Stimulated activated CD4-positive, alpha-beta T cell treated with anti-CD3 and anti-CD28 coated beads, Interleukin-1b, Interleukin-23, amount 100 ng/mL, for 1 hour (primary cell): ENCODE measurements around the gene RELA.

Experiments used
- DNase-seq, 2 donors: peaks; one replicate each; pipeline ENCODE4 v3.0.0-alpha.2; 2020; ENCODE audit warnings: low read depth in 2 of 2

The RELA gene

DNA sequence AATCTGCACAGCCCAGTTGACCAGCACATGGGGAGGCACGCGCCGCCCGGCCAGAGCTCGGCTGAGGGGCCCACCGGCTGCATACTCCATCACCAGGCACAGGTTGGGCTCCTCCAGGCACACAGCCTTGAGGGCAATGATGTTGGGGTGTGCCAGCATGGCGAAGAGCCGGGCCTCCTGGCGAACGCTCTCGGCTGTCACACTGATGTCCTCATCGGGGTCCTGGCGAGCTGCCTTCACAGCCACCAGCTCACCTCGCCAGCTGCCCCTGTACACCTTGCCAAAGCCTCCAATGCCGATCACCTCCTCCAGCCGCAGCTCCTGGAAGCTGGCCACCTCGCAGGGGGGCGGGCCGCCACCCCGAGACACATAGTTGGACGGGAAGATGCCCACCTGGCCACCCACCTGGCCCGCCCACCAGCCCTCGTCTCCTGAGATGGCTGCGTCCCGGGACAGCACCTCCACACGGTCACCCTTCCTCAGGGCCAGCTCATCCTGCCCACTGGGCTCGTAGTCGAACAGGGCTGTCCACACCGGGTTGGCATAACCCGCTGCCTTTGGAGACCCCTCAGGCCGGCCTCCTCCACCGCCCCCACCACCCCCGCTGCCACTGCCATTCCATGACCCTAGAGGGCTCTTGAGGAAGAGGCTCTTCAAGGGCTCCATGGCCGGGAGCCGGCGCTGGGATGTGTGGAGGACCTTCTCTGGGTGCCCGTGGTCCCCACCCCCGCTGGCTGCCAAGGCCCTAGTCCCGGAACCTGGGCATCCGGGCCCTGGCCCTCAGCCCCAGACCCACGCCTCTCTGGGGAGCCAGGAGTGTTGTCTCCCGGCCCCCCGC, 49.4 kb downstream of the RELA start:
- no peak for DNase-seq

DNA sequence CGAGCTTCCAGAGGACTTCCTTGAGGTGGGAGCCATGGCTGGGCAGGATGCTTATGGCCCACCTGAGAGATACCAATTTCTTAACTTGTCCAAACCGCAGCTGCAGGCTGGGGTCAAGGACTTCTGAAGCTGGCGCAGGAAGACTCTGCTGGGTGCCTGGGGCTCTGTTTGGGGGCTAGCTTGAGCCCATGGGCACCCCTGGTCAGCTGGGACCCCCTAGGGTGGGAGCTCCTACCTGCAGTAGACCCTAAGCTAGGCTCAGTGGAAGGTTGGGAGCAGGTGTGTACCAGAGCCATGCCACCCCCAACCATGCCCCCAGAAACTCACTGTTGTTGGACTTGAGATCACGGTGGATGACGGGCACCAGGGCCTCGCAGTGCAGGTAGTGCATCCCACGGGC, 50.0 kb downstream of the RELA start:
- no peak for DNase-seq

DNA sequence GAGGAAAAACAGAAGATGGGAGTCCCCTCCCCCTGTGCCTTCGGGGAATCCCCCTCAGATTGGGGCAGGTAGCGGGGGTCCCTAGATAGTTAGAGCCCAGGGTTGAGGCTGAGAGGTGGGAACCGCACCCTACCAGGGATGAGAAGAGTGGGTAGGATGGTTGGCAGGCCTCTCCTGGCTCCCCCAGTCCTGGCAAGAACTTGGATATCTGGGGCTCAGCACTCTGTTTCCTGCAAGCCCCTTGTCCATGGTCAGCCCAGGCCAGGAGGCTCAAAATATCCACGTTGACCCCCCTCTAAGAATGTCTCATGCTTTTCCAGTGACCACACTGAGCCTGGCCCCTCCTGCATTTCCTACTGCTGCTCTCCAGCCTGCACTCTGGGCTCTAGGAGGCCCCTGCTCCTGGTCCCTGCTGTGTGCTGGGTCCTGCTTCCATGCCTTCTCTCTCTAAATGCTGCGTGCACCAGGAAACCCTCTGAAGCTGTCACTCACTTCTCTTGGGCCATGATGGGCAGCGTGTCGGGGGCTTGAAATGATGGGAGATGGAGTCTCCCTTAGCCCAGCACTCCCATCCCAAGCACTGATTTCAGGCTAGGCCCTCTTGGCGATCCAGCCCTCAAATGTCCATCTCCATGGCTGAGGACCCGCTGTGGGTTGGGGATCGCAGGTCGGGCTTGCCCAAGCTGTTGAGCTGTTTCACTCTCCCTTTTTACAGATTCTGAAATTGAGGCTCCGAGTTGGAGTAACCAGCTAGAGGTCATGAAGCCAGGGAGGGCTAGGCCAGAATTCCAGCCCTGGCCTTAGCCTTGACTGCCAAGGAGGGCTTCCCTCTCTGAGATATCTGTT, 50.7 kb downstream of the RELA start:
- DNase-seq, result no peak

DNA sequence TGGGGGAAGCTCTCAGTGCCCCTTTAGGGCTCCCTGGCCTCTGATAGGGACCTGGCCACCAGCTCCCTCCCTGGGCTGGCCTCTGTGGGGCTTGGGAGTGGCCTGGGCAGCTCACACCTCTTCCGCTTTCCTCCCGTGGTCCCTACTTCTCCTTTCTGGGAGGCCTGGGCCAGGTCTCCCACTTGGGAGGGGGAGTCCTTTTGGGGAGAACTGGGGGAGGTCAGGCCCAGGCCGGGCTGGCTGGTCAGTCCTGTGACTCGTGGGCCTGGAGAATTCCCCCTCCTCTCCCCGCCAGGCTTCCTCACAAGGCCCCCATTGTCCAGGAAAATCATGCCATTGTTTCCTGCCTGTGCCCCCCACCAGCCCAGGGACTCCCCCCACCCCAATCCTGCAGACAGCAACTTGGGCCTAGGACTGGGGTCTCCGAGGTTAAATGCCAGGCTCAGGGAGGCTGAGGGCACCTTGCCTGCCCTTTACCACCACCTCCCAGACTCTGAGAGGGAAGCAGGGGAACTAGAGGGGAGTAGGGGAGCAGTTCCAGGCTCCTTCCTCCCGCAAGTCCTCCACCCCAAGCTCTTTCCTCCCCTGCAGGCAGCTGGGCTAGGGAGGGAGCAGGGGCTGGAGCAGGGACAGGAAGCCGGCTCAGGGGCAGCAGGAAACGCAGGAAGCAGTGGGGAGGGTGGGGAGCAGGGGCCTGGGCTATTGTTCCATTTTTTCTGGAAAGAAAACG, 51.5 kb downstream of the RELA start:
- no peak for DNase-seq

DNA sequence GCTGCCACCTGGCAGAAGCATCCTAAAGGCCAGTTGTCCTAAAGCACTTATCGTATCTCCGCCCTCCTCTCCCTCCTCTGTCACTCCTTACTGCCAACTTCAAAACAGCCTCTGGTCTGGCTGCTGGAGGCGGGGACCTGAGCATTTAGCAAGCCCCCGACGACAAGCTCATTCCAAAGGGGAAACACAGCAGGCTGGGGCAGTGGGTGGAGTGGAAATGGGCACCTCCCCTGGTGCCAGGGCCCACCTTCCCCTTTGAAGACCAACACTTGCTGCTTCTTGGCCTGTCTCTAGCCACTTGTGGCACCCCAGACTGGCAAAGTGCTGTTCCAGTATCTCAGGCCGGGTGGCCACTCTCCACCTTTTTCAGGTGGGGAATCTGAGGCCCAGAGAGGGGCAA, 52.3 kb downstream of the RELA start:
- DNase-seq, result no peak

DNA sequence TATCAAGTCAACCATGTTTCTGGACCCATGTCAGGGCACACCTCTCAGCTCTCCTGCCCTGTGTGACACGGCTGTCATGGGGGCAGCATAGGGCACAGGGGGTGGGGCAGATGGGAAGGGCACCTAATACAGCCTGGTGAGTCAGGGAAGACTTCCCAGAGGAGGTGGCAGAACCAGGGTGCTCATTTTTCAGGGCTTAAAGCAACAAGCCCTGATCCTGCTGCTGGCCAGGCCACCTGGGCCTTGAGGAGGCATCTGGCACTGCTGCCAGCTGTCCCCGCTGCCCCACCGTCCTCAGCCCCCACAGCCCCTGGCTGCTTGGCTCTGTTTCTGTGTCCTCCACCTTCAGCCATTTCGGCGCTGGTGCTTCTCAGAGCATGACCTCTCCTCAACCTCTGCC, 53.1 kb downstream of the RELA start:
- no peak for DNase-seq

DNA sequence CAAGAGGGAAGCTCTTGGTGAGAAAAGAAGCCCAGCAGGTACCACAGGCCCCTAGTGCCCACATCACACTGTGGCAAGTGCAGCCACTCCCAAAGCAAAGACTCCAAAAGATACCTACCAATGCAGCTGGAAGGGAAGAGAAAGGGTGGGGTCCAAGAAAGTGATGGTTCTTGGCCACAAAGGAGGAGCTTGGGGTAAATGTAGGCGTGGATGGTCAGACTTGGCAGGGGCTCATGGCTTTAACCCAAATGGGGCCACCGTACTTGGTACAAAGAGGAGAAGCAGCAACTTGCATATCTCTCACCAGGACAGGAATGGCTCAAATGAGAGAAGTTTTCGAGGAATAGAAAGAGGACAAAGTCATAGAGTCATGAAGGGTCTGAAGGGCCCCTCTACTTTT, 53.5 kb downstream of the RELA start:
- DNase-seq, result no peak

DNA sequence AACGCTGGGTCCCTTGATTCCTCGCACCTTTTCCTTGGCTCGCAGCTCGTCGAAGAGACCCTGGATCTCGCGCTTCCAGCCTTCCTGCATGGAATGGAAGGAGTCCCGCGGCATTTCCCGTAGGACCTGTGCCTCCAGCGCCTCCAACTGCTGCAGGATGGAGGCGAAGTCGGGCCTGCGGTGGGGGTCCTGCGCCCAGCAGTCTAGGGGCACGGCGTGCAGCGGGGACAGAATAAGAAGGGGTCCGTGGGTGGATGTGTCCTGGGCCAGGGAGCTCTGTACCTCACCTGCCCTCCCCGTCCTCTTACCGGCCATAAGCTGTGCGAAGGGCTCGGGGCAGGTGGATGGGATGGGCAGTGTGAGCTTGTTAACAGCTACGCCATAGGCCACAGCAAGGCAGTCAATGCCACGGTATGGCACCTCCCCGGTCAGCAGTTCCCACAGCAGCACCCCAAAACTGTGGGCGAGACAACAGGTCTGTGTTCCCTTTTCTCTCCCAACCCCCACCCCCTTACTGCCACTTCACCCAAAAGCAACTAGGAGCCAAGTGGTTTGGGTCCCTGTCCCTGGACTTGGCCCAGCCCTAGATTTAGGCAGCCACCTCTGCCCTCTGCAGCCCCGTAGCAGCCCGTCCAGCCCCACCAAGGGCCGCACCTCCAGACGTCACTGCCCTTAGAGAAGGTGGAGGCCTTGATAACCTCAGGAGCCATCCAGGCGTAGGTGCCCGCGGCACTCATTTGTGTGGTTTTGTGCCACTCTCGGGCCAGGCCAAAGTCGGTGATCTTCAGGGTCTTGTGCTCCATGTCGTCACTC, 54.9 kb downstream of the RELA start:
- DNase-seq, result no peak

DNA sequence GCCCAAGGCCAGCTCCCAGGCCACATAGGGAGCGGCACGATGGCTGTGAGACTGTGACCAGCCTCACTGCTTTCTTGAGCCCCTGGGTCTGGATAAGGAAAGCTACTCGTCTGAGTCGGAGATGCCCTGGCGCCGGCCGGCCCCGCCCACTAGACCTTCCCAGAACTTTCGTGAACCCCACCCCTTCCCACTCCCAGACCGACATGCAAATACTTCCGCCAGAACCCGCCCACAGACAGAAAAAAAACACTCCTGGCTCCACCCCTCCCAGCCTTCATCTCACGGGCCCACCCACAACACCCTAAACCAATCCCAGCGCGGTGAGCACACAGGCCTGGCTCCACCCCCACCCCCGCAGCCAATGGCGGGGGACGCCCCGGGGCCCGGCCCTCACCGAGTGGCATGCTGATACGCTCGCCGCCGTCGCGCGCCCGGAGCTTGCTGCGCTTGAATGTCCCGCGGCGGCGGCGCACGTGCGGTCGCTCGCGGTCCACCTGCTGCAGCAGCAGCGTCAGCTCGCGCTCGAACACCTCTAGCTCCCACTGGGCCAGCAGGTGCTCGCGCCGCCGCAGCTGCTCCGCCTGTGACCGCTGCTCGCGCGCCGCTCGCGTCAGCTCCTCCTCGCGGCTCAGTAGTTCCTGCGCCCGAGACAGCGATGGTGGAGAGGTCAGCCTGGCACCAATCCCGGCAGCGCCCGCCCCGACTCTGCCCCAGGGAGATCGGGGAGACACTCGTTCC, 55.7 kb downstream of the RELA start:
- no peak for DNase-seq

DNA sequence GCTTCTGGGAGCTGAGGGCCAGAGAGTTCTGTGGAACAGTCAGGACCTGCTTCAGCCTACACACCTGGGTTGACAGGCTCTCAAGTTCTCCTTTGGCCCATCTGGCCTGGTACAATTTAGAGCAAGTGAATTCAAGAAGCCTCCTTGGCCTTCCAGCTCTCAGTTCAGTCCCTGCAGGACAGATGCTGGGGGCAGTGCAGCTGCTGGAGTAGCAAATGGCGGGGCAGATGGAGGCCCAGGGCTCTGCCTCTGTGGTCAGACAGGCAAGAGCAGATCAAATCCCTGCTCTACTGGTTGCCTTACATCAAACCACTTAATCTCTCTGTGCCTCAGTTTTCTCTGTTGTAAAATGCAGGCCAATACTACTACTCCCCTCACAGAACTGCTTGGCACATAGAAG, 58.5 kb downstream of the RELA start:
- no peak for DNase-seq
